HG03066 (cell line): Measurements from ENCODE around the gene POLDIP3.
"Not testable (repeated sequence)": the region's sequence is repeated elsewhere in the genome, so short reads cannot be mapped to it uniquely, and the experiment has no call there.

Source experiments
- ATAC-seq: cut with Tn5 transposase; IDR thresholded peaks from one replicate; pipeline ENCODE4 v1.9.1; 2021; ENCODE audit warnings: low read depth; ENCODE audit not compliant: unreplicated experiment

Gene POLDIP3

GRCh38 chr22:42591987-42592386 lies 22.7 kb downstream of the POLDIP3 start:
- ATAC-seq: no peak

GRCh38 chr22:42587588-42588175 lies 27.0 kb downstream of the POLDIP3 start:
- ATAC-seq: no peak

- ATAC-seq: no peak
Observed at GRCh38 chr22:42586381-42586780, 28.3 kb downstream of the POLDIP3 start.

- ATAC-seq: no peak
Observed at GRCh38 chr22:42585096-42585495, 29.6 kb downstream of the POLDIP3 start.

- ATAC-seq: no peak
Observed at GRCh38 chr22:42584364-42584940, 30.2 kb downstream of the POLDIP3 start.

GRCh38 chr22:42582987-42583386 lies 31.7 kb downstream of the POLDIP3 start:
- ATAC-seq: no peak

- ATAC-seq: no peak
Observed at GRCh38 chr22:42581762-42582716, 32.6 kb downstream of the POLDIP3 start.

- not testable (repeated sequence) for ATAC-seq
Observed at GRCh38 chr22:42581194-42581761, 33.4 kb downstream of the POLDIP3 start.

GRCh38 chr22:42580040-42580439 lies 34.6 kb downstream of the POLDIP3 start:
- ATAC-seq: not testable (repeated sequence)

GRCh38 chr22:42577623-42578240 lies 37.0 kb downstream of the POLDIP3 start:
- no peak for ATAC-seq

GRCh38 chr22:42577141-42577540 lies 37.5 kb downstream of the POLDIP3 start:
- ATAC-seq: not testable (repeated sequence)

GRCh38 chr22:42575996-42576574 lies 38.6 kb downstream of the POLDIP3 start:
- ATAC-seq: not testable (repeated sequence)

GRCh38 chr22:42574468-42574867 lies 40.2 kb downstream of the POLDIP3 start:
- ATAC-seq: not testable (repeated sequence)

GRCh38 chr22:42574046-42574445 lies 40.6 kb downstream of the POLDIP3 start:
- not testable (repeated sequence) for ATAC-seq

- not testable (repeated sequence) for ATAC-seq
Observed at GRCh38 chr22:42571068-42571467, 43.6 kb downstream of the POLDIP3 start.

- not testable (repeated sequence) for ATAC-seq
Observed at GRCh38 chr22:42570580-42570979, 44.1 kb downstream of the POLDIP3 start.

GRCh38 chr22:42567950-42568349 lies 46.7 kb downstream of the POLDIP3 start:
- ATAC-seq: not testable (repeated sequence)

GRCh38 chr22:42565956-42566355 lies 48.7 kb downstream of the POLDIP3 start:
- ATAC-seq: no peak

- no peak for ATAC-seq
Observed at GRCh38 chr22:42564699-42565098, 50.0 kb downstream of the POLDIP3 start.

- ATAC-seq: not testable (repeated sequence)
Observed at GRCh38 chr22:42563943-42564342, 50.7 kb downstream of the POLDIP3 start.
